Measurements from ENCODE around the gene TMEM225. TPM values are rescaled to one million over a fixed set of nuclear protein-coding genes. Genes with fewer than 3 reads are reported as not detected.
"Not testable (repeated sequence)": the region's sequence is repeated elsewhere in the genome, so short reads cannot be mapped to it uniquely, and the experiment has no call there.

Gene TMEM225
- total RNA-seq, 2 donors from 2014 or later = not detected

GRCh38 chr11:123901867-123902266 is 16.4 kb upstream of the TMEM225 start, which contains the start of gene OR8D4:
TSS of gene OR8D4 (plus strand) at chr11:123902167. CDS start at chr11:123906432, 4,265 bp downstream.
- Histone ChIP-seq H3K4me3 (no peak within 1 kb of the TSS), H3K9ac (ENCODE audit: low read depth in 2 of 2, low read length in 2 of 2) (no peak within 1 kb of the TSS), H3K27ac (no peak within 1 kb of the TSS), H3K9me3 (no peaks in the 10 kb centered on the region), H3K4me1 (no peaks in the 10 kb centered on the region), H3K36me3 (no peaks in the 10 kb centered on the region), H3K27me3 (no peaks in the 10 kb centered on the region)
- intact Hi-C loops (cut with DNase I) = no loop called here
- no peak for DNase-seq
- TF ChIP-seq CTCF (IDR thresholded peaks at IDR 0.05) = no peak

GRCh38 chr11:123899792-123900191 is 14.3 kb upstream of the TMEM225 start:
- intact Hi-C loops (cut with DNase I) = no loop called here
- no peaks in the 10 kb centered on the region for H3K36me3 ChIP-seq
- no peak overlapping the region for H3K9ac ChIP-seq (ENCODE audit: low read depth in 2 of 2, low read length in 2 of 2)
- H3K4me3 ChIP-seq = no peak overlapping the region
- H3K27ac ChIP-seq = no peak overlapping the region
- no peaks in the 10 kb centered on the region for H3K4me1 ChIP-seq
- no peaks in the 10 kb centered on the region for H3K27me3 ChIP-seq
- H3K9me3 ChIP-seq = no peaks in the 10 kb centered on the region
- no peak for DNase-seq
- no peak for TF ChIP-seq CTCF (IDR thresholded peaks at IDR 0.05)

GRCh38 chr11:123892031-123892430 is 6.6 kb upstream of the TMEM225 start:
- Histone ChIP-seq H3K9ac (ENCODE audit: low read depth in 2 of 2, low read length in 2 of 2) (no peak overlapping the region), H3K4me1 (no peaks in the 10 kb centered on the region), H3K4me3 (no peak overlapping the region), H3K27me3 (no peaks in the 10 kb centered on the region), H3K27ac (no peak overlapping the region), H3K36me3 (no peaks in the 10 kb centered on the region), H3K9me3 (no peaks in the 10 kb centered on the region)
- DNase-seq = no peak
- no peak for TF ChIP-seq CTCF (IDR thresholded peaks at IDR 0.05)
- intact Hi-C loops (cut with DNase I) = no loop called here

GRCh38 chr11:123880912-123881311 is 4.6 kb downstream of the TMEM225 start:
- no peak overlapping the region for H3K27ac ChIP-seq
- TF ChIP-seq CTCF (IDR thresholded peaks at IDR 0.05) = no peak
- no peaks in the 10 kb centered on the region for H3K36me3 ChIP-seq
- intact Hi-C loops (cut with DNase I) = no loop called here
- no peaks in the 10 kb centered on the region for H3K9me3 ChIP-seq
- no peak for DNase-seq
- H3K27me3 ChIP-seq = no peaks in the 10 kb centered on the region
- no peaks in the 10 kb centered on the region for H3K4me1 ChIP-seq
- no peak overlapping the region for H3K9ac ChIP-seq (ENCODE audit: low read depth in 2 of 2, low read length in 2 of 2)
- H3K4me3 ChIP-seq = no peak overlapping the region

GRCh38 chr11:123867795-123868194 is 17.7 kb downstream of the TMEM225 start:
- H3K9me3 ChIP-seq; DNase-seq; H3K36me3 ChIP-seq; H3K27ac ChIP-seq; H3K4me1 ChIP-seq; H3K27me3 ChIP-seq; H3K4me3 ChIP-seq; H3K9ac ChIP-seq (ENCODE audit: low read depth in 2 of 2, low read length in 2 of 2); intact Hi-C loops (cut with DNase I): not testable (repeated sequence)

- H3K9ac ChIP-seq (ENCODE audit: low read depth in 2 of 2, low read length in 2 of 2); H3K4me3 ChIP-seq; H3K27me3 ChIP-seq; DNase-seq; H3K4me1 ChIP-seq; H3K36me3 ChIP-seq; intact Hi-C loops (cut with DNase I); H3K9me3 ChIP-seq; H3K27ac ChIP-seq: not testable (repeated sequence)
These were observed 20.2 kb downstream of the TMEM225 start for GRCh38 chr11:123865293-123865692.

GRCh38 chr11:123859731-123860130 is 25.7 kb downstream of the TMEM225 start:
- Histone ChIP-seq H3K36me3 (no peaks in the 10 kb centered on the region), H3K27ac (no peak overlapping the region), H3K9ac (ENCODE audit: low read depth in 2 of 2, low read length in 2 of 2) (no peak overlapping the region), H3K4me3 (no peak overlapping the region), H3K27me3 (no peaks in the 10 kb centered on the region), H3K9me3 (no peaks in the 10 kb centered on the region), H3K4me1 (no peaks in the 10 kb centered on the region)
- intact Hi-C loops (cut with DNase I) = no loop called here
- no peak for DNase-seq
- no peak for TF ChIP-seq CTCF (IDR thresholded peaks at IDR 0.05)

Measured in colonic mucosa (tissue), 4 donors.